NT2/D1 (cell line): Measurements from ENCODE around the gene WDR27.

Source experiments
- DNase-seq: peaks from one replicate; pipeline ENCODE4 v3.0.0-alpha.2; 2011; ENCODE audit warnings: low read depth, low spot score
- H3K27me3 ChIP-seq: 2 replicates; pipeline ENCODE4 v1.6.0; 2011; ENCODE audit warnings: mild to moderate bottlenecking; ENCODE audit not compliant: insufficient read length, insufficient read depth
- H3K36me3 ChIP-seq: 2 replicates; pipeline ENCODE4 v1.6.1; 2011; ENCODE audit warnings: mild to moderate bottlenecking, low read length, mixed read lengths; ENCODE audit not compliant: insufficient read depth, insufficient read length
- H3K4me1 ChIP-seq: 2 replicates; pipeline ENCODE4 v1.5.1; 2011; ENCODE audit not compliant: insufficient read depth, insufficient read length
- H3K4me3 ChIP-seq: 2 replicates; pipeline ENCODE4 v1.5.1; 2011; ENCODE audit warnings: low read depth; ENCODE audit not compliant: insufficient read length
- H3K9ac ChIP-seq: 2 replicates; pipeline ENCODE4 v1.6.0; 2011; ENCODE audit warnings: low read depth; ENCODE audit not compliant: insufficient read length
- H3K9me3 ChIP-seq: 2 replicates; pipeline ENCODE4 v1.5.1; 2011; ENCODE audit warnings: mild to moderate bottlenecking, low read length; ENCODE audit not compliant: insufficient read depth
- SUZ12 ChIP-seq: IDR thresholded peaks from 2 replicates; pipeline ENCODE4 v1.6.1; 2011; ENCODE audit not compliant: insufficient read length, insufficient read depth; ENCODE audit errors: extremely low read depth
- YY1 ChIP-seq: IDR thresholded peaks from 2 replicates; pipeline ENCODE4 v1.6.1; 2011; ENCODE audit not compliant: insufficient read length, insufficient read depth
- ZNF274 ChIP-seq: IDR thresholded peaks from 2 replicates; pipeline ENCODE4 v1.6.1; 2011; ENCODE audit warnings: mild to moderate bottlenecking, low read depth, low read length

Gene WDR27

DNA sequence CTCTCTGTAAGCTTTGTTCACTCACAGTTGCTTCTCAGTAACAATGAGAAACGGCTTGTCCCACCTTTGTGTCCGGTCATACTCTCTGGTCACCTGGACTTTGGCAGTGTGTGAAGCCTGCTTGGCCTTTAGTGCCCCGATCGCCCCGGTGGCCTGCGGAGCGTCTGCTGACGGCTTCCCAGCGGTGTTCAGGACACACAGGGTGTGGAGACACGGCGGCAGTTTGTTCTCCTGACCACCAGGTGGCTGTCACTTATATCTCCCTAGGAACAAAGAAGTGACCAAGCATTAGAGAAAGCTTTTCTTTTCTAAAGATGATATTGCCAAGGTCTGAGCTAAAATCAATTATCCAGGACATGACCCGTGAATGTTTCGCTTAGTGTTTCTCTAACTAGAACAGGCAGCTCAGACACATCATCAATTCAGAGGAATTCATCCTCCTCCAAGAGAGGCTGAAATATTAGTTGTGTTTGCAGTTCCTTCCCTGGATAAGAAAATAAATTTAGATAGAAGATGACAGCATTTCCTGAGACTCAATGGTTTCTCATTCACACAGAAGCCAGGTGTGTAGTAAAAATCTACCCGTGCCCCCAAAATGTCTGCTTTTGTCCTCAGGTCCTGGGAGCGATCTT is 280.8 kb downstream of the WDR27 start:
- Histone ChIP-seq H3K4me3 (no peak overlapping the region), H3K9ac (no peak overlapping the region), H3K27me3 (no peaks in the 10 kb centered on the region), H3K4me1 (peaks cover 4% of the 10 kb centered on the region), H3K36me3 (no peaks in the 10 kb centered on the region), H3K9me3 (0 out of 2 replicates have a peak, but pooled peaks cover 3% of the 10 kb centered on the region)
- no peak for TF ChIP-seq YY1
- TF ChIP-seq SUZ12 = no peak
- no peak for TF ChIP-seq ZNF274
- DNase-seq = no peak

DNA sequence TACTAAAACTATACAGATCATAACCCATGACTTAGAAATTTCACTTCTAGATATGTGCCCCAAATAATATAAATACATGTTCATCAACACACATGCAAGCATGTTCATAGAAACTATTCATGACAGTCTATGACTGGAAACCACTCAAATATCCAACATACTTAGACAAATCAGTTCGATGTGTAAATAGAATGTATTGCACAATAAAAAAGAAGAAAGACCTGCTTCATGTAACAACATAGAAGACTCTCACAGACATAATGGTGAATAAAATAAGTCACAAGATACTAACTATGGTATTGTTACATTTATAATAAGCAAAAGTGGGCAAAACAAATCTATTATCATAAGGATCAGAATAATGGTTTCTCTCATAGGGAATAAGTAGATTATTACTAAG is 284.7 kb downstream of the WDR27 start:
- Histone ChIP-seq H3K36me3 (no peaks in the 10 kb centered on the region), H3K4me3 (no peak overlapping the region), H3K9ac (no peak overlapping the region), H3K9me3 (peaks cover 23% of the 10 kb centered on the region), H3K4me1 (no peaks in the 10 kb centered on the region), H3K27me3 (no peaks in the 10 kb centered on the region)
- DNase-seq = no peak
- TF ChIP-seq SUZ12 = no peak
- no peak for TF ChIP-seq ZNF274
- TF ChIP-seq YY1 = no peak

DNA sequence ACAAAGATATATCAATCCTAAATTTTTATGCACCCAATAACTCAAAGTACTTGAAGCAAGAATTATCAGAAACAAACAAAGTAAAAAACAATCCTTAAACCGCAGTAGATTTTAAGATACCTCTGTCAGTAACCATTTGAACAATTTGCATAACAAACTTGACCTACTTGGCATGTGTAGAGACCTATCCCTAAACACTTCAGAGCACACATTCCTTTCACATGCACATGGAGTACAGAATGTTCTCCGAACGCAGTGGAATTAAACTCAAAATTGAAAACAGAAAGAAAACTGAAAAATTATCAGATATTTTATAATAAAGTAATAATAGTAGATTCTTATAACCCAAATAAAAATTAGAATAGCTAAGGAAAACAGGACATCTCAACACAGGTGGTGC is 285.6 kb downstream of the WDR27 start:
- Histone ChIP-seq H3K9me3 (peaks cover 23% of the 10 kb centered on the region), H3K27me3 (no peaks in the 10 kb centered on the region), H3K9ac (no peak overlapping the region), H3K4me1 (no peaks in the 10 kb centered on the region), H3K4me3 (no peak overlapping the region), H3K36me3 (no peaks in the 10 kb centered on the region)
- no peak for DNase-seq
- TF ChIP-seq YY1 (no peak), SUZ12 (no peak), ZNF274 (no peak)

DNA sequence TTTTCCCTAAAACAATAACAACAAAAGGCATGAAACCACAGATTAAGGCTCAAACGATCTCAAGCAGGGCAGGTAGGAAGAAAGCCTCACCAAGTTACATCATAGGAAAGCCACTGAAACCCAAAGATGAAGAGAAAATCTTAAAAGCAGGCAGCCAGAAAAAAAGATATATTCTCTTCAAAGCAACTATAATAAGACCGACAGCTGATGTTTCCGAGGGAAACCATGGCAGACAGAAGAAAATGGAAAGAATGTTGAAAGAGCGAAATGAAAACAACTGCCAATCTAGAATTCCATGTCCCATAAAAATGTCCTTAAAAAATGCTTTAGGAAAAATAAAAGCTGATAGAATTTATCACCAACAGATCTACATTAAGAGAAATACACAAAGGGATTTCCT is 286.6 kb downstream of the WDR27 start:
- no peak for TF ChIP-seq SUZ12
- Histone ChIP-seq H3K36me3 (no peaks in the 10 kb centered on the region), H3K4me1 (no peaks in the 10 kb centered on the region), H3K9ac (no peak overlapping the region), H3K27me3 (no peaks in the 10 kb centered on the region), H3K4me3 (no peak overlapping the region), H3K9me3 (peaks cover 24% of the 10 kb centered on the region)
- DNase-seq = no peak

DNA sequence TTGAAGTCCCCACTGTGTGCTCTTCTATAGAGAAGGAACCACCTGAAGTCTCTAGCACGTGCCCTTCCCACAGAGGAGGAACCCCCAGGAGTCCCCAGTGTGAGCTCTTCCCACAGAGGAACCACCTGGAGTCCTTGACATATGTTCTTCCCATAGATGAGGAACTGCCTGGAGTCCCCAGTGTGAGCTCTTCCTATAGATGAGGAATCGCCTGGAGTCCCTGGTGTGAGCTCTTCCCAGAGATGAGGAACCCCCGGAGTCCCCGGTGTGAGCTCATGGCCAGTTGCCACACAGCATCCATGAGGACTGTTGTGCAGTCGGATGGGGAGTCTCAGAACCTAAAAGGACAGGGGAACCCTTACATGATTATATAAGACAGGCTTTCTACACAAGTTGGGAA is 290.1 kb downstream of the WDR27 start:
- TF ChIP-seq SUZ12 (no peak), ZNF274 (no peak), YY1 (no peak)

DNA sequence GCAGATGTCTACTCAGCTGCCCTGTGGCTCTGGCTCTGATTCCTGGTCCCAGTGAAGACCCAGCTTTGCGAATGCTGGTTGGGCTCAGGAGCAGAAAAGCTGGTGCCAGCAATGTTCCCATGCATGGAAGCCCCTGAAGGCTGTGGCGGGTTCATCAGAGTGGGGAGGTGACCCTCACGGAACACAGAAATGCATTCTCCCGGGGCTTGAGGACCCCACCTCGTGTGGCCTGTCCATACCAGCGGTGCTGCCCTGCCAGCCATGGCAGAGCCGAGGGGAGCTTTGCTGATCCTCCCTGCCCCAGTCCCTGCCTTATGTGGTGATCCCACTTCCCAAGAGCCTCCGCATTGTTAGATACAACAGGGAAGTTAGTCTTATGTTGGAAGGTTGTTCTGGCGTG is 290.5 kb downstream of the WDR27 start:
- DNase-seq = no peak
- Histone ChIP-seq H3K4me1 (no peaks in the 10 kb centered on the region), H3K27me3 (no peaks in the 10 kb centered on the region), H3K9me3 (peaks cover 40% of the 10 kb centered on the region), H3K36me3 (no peaks in the 10 kb centered on the region), H3K9ac (no peak overlapping the region), H3K4me3 (no peak overlapping the region)
- no peak for TF ChIP-seq YY1
- TF ChIP-seq ZNF274 = no peak
- no peak for TF ChIP-seq SUZ12

More for the DNA sequence above, 290.1 kb downstream of the WDR27 start:
- Histone ChIP-seq H3K9me3 (peaks cover 40% of the 10 kb centered on the region), H3K4me3 (no peak overlapping the region), H3K27me3 (no peaks in the 10 kb centered on the region), H3K4me1 (no peaks in the 10 kb centered on the region), H3K36me3 (no peaks in the 10 kb centered on the region), H3K9ac (no peak overlapping the region)
- no peak for DNase-seq

DNA sequence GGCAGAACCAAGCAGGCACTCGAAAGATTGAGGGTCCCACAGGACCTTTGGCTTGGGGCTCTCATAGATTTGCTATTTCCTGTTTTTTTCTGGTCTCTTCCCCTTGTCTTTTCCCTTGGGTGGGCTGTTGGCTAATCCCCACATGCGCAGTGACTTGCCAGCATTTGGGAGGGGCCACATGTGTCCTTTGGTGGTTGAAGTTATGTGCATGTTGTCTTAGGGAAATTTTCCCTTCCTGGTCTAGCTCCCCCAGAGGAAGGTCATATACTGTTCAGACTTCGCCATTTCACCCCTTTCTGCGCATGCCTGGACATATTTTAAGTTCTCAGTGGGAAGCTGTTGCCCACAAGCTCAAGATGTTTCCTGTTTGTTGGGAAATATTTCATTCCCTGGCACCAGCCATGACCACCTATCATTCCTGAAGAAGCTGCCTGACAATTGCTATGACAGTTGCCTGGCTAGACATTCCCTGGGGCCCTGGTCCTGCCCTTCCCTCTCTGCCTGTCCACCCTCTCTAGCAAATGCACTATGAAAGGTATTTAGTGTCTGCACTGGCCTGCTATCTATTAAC is 292.0 kb downstream of the WDR27 start:
- DNase-seq = no peak
- H3K9me3 ChIP-seq = peaks cover 26% of the 10 kb centered on the region

DNA sequence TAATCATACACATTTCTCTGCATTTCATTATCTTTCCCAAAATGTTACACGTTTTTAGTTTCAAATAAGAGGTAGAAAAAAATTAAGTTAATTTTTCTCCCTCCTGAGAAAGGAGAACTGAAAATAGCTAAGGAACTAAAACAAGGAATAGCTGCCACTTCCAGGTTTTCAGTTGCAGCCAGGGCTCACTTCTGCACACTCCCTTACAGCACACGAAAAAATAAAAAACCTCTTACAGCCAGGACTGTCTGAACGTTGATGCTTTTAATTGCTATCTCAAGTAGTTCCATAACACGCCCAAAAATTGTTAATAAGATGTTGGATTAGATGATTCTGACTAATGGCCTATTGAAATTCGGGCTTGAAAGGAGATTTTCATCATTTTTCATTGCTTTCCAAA is 294.5 kb downstream of the WDR27 start:
- TF ChIP-seq SUZ12 (no peak), ZNF274 (no peak), YY1 (no peak)
- Histone ChIP-seq H3K4me3 (no peak overlapping the region), H3K36me3 (no peaks in the 10 kb centered on the region), H3K9ac (no peak overlapping the region), H3K9me3 (peaks cover 17% of the 10 kb centered on the region; the same call in 1 of the 2 replicates), H3K4me1 (no peaks in the 10 kb centered on the region), H3K27me3 (no peaks in the 10 kb centered on the region)
- no peak for DNase-seq

More for the DNA sequence above, 292.0 kb downstream of the WDR27 start:
- no peaks in the 10 kb centered on the region for H3K27me3 ChIP-seq
- TF ChIP-seq ZNF274 (no peak), SUZ12 (no peak), YY1 (no peak)
- no peak overlapping the region for H3K4me3 ChIP-seq
- no peak overlapping the region for H3K9ac ChIP-seq
- no peaks in the 10 kb centered on the region for H3K36me3 ChIP-seq
- no peaks in the 10 kb centered on the region for H3K4me1 ChIP-seq
